Esophagus squamous epithelium (tissue), 4 donors: ENCODE results near the gene BCKDHB.

ENCODE experiments used
- CTCF ChIP-seq, 6 experiments: fragments of 450-650 bp in 4 of 6; fragments of 200-600 bp in 2 of 6; sonication (generic) in 2 of 6; IDR thresholded peaks; one replicate each; pipeline ENCODE4 v1.5.1; 2016 to 2019; ENCODE audit warnings: antibody characterized with exemption in 6 of 6, mild to moderate bottlenecking in 4 of 6, moderate library complexity in 4 of 6
- POLR2A ChIP-seq, 4 donors: fragments of 450-650 bp; IDR thresholded peaks; one replicate each; pipeline ENCODE4 v1.6.1; 2017; ENCODE audit warnings: antibody characterized with exemption in 4 of 4, mild to moderate bottlenecking in 4 of 4, moderate library complexity in 3 of 4

- TF ChIP-seq CTCF (IDR thresholded peaks at IDR 0.05) (no peak), POLR2A (IDR thresholded peaks at IDR 0.05) (no peak)
Measured at GRCh38 chr6:80304014-80304413, 197.5 kb downstream of the BCKDHB start.
